Fibroblast of pulmonary artery (primary cell): Measurements from ENCODE around the gene MXRA8.

ENCODE experiments used
- DNase-seq: peaks from one replicate; pipeline ENCODE4 v3.0.0-alpha.2; 2010; ENCODE audit warnings: low read depth
- H3K4me3 ChIP-seq: replicated peaks from 2 replicates; pipeline ENCODE4 v1.5.1; 2011; ENCODE audit warnings: low read depth, mild to moderate bottlenecking, control low read depth, low read length, moderate library complexity
- CTCF ChIP-seq: IDR thresholded peaks from 2 replicates; pipeline ENCODE4 v1.5.1; 2011; ENCODE audit warnings: mild to moderate bottlenecking, control low read depth, low read length, inconsistent platforms; ENCODE audit errors: missing control alignments

Gene MXRA8

GRCh38 chr1:1398677-1399186 lies 40.4 kb upstream of the MXRA8 start:
- peak overlapping the region; percentile 79 for H3K4me3 ChIP-seq
- DNase-seq: no peak
- TF ChIP-seq CTCF: no peak

GRCh38 chr1:1397839-1398523 lies 39.6 kb upstream of the MXRA8 start:
- peak; percentile 63 for DNase-seq
- H3K4me3 ChIP-seq: peak overlapping the region; percentile 79
- TF ChIP-seq CTCF: no peak

GRCh38 chr1:1395166-1395565 lies 36.8 kb upstream of the MXRA8 start:
- no peak for TF ChIP-seq CTCF
- no peak overlapping the region for H3K4me3 ChIP-seq
- DNase-seq: no peak

GRCh38 chr1:1394116-1394515 lies 35.8 kb upstream of the MXRA8 start:
- no peak for TF ChIP-seq CTCF
- no peak overlapping the region for H3K4me3 ChIP-seq

GRCh38 chr1:1393428-1393827 lies 35.1 kb upstream of the MXRA8 start:
- H3K4me3 ChIP-seq: no peak overlapping the region
- no peak for TF ChIP-seq CTCF
- DNase-seq: no peak

More at GRCh38 chr1:1394116-1394515, 35.8 kb upstream of the MXRA8 start:
- no peak for DNase-seq

GRCh38 chr1:1393014-1393413 lies 34.7 kb upstream of the MXRA8 start:
- no peak overlapping the region for H3K4me3 ChIP-seq
- TF ChIP-seq CTCF: no peak
- DNase-seq: no peak

GRCh38 chr1:1391225-1391624 lies 32.9 kb upstream of the MXRA8 start:
- DNase-seq: no peak
- TF ChIP-seq CTCF: no peak
- H3K4me3 ChIP-seq: no peak overlapping the region
